Right lobe of liver (tissue), 4 donors: Measurements from ENCODE around the gene LASP1.

Experiments
- CTCF ChIP-seq, 4 donors: fragments of 200-600 bp in 3 of 4; fragments of 450-650 bp in 1 of 4; IDR thresholded peaks; one replicate each; pipeline versions ENCODE4 v1.5.1 to v1.8.0; 2016 to 2022; ENCODE audit warnings: antibody characterized with exemption in 4 of 4, mild to moderate bottlenecking in 2 of 4
- POLR2A ChIP-seq: fragments of 450-650 bp; IDR thresholded peaks from one replicate; pipeline ENCODE4 v1.6.1; 2017; ENCODE audit warnings: antibody characterized with exemption, mild to moderate bottlenecking
- donor health status: DM: no; HTN: no; CAD: no.
- donor health status: DM: no; HTN: no; CAD: no.
- donor health status: DM: no; HTN: yes; CAD: no.

GRCh38 chr17:38871247-38872015 lies 1.6 kb downstream of the LASP1 start:
- TF ChIP-seq POLR2A (peak; percentile 62), CTCF (IDR thresholded peaks at IDR 0.05) (peak in 3 of 4 donors; percentile 14 to 41 (median 33))
